Spleen (tissue), 11 donors: Measurements from ENCODE around the gene BOD1L1. TPM values are rescaled to one million over a fixed set of nuclear protein-coding genes. Genes with fewer than 3 reads are reported as not detected.

Experiments used
- DNase-seq: peaks from one replicate; pipeline ENCODE4 v3.0.0-alpha.2; 2020
- H3K27ac ChIP-seq, 8 donors: fragments of 200-600 bp; sonication (generic) in 7 of 8; 1 replicate in 4 of 8; 2 replicates in 4 of 8; pipeline versions ENCODE4 v1.5.0 to v1.8.0; 2016 to 2021; ENCODE audit warnings: inconsistent platforms in 4 of 8, mild to moderate bottlenecking in 4 of 8, moderate library complexity in 1 of 8
- H3K27me3 ChIP-seq, 7 donors: fragments of 200-600 bp; sonication (generic) in 6 of 7; replicated peaks in 1 of 7; 1 replicate in 4 of 7; 2 replicates in 3 of 7; pipeline versions ENCODE4 v1.5.0 to v1.8.0; 2016 to 2021; ENCODE audit warnings: inconsistent platforms in 3 of 7, mild to moderate bottlenecking in 1 of 7
- H3K36me3 ChIP-seq, 6 donors: fragments of 200-600 bp; sonication (generic) in 5 of 6; 1 replicate in 4 of 6; 2 replicates in 2 of 6; pipeline versions ENCODE4 v1.5.0 to v1.8.0; 2016 to 2021; ENCODE audit warnings: inconsistent platforms in 2 of 6
- H3K4me1 ChIP-seq, 6 donors: fragments of 200-600 bp; sonication (generic) in 5 of 6; 1 replicate in 3 of 6; 2 replicates in 3 of 6; pipeline versions ENCODE4 v1.5.0 to v1.8.0; 2016 to 2021; ENCODE audit warnings: inconsistent platforms in 3 of 6
- H3K4me3 ChIP-seq, 8 donors: fragments of 200-600 bp; sonication (generic) in 7 of 8; 1 replicate in 4 of 8; 2 replicates in 4 of 8; pipeline versions ENCODE4 v1.5.0 to v1.8.0; 2016 to 2021; ENCODE audit warnings: inconsistent platforms in 4 of 8, mild to moderate bottlenecking in 4 of 8, moderate library complexity in 2 of 8
- H3K9me3 ChIP-seq, 8 donors: fragments of 200-600 bp; sonication (generic) in 7 of 8; 1 replicate in 4 of 8; 2 replicates in 4 of 8; pipeline versions ENCODE4 v1.5.0 to v1.8.0; 2016 to 2021; ENCODE audit warnings: inconsistent platforms in 4 of 8
- CTCF ChIP-seq, 11 experiments: fragments of 200-600 bp in 7 of 11; fragments of 450-650 bp in 4 of 11; sonication (generic) in 4 of 11; IDR thresholded peaks in 8 of 11; conservative IDR thresholded peaks in 3 of 11; 1 replicate in 7 of 11; 2 replicates in 4 of 11; pipeline versions ENCODE4 v1.4.0 to v1.8.0; 2016 to 2021; ENCODE audit warnings: antibody characterized with exemption in 11 of 11, inconsistent platforms in 4 of 11, mild to moderate bottlenecking in 1 of 11
- POLR2A ChIP-seq, 3 donors: fragments of 450-650 bp; IDR thresholded peaks; one replicate each; pipeline ENCODE4 v1.5.1; 2017; ENCODE audit warnings: antibody characterized with exemption in 3 of 3, mild to moderate bottlenecking in 1 of 3
- POLR2AphosphoS5 ChIP-seq, 3 donors: sonication (generic); formaldehyde crosslinking; IDR thresholded peaks; one replicate each; pipeline ENCODE4 v1.5.1; 2017; ENCODE audit warnings: antibody characterized with exemption in 3 of 3
- WGBS, 5 donors: extraction: QIAGEN DNeasy Blood & Tissue Kit in 3 of 5; methylation state at CpG; one replicate each; pipeline versions ENCODE4 v1.1.5 to v1.1.7; 2013 to 2018; 5-methylcytosine and 5-hydroxymethylcytosine counted together
- intact Hi-C: fragments of 100-400 bp; cut with DNase I; formaldehyde crosslinking; loops from one replicate; pipeline ENCODE4 v1.15.0; 2023; ENCODE audit warnings: low total_unique reads
- polyA plus RNA-seq, 3 donors: library from polyadenylated mRNA; stranded (reverse); fragments of 200-250 nt; gene quantifications; one replicate each; pipeline ENCODE4 v1.2.1, GENCODE V29; 2013
- total RNA-seq, 7 donors: library from RNA; depleted of rRNA in 3 of 7; stranded (reverse); fragments of >200 nt in 3 of 7; fragmentation: NEBNext Ultra II Directional in 4 of 7; extraction: Animal tissue kit (Norgen Biotek cat#: 25700) in 4 of 7; gene quantifications; one replicate each; pipeline versions ENCODE4 v1.1.0 to v1.2.1, GENCODE V29; 2016 to 2021
- donor health status: healthy with polysubstance abuse.
- donor health status: DM: no; HTN: no; CAD: no; lungs with moderate emphysema.
- donor health status: DM: no; HTN: no; CAD: no.
- donor health status: Bipolar disorder and iron deficiency.
- donor health status: healthy.
- donor health status: DM: no; HTN: no; CAD: no.
- donor health status: DM: yes; HTN: yes; CAD: no.

Gene BOD1L1
- total and polyA plus RNA-seq, 10 donors, result 16.2 to 83.3 (median 69.4) TPM

DNA sequence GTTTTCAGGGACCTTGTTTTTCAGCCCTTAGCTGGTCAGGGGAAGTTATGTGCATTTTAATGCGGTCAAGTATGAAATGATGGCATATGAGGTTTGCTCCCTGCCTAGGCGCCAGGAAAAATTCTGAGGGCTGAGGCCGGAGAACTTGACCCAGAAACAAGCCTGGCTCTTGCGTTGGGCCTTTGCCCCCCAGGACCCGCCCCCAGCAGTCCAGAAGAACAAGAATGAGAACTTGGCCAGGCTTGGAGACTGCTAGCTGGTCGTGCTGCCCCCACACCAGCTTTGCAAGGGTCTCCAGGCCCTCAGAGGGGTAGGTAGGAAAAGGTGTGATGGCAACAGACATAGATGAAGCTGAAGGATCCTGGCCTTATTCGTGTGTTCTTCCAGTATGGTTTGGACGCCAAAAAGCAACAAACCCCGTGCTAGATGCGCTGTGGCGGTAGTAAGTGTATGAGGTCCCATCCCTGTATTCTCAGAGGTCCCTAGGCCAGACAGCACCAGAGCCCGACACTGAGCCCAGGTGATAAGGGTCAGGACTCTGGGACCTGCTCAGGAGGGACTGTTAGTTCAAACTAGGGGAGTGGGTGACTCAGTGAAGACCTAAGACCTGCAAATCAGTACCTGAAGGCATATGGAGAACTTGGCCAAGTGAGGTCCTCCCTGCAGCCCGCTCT, 93.7 kb downstream of the BOD1L1 start:
- no peaks in the 10 kb centered on the region for H3K36me3 ChIP-seq
- TF ChIP-seq POLR2A (IDR thresholded peaks at IDR 0.05) (no peak), CTCF (IDR thresholded peaks at IDR 0.05 in 8 of 11, conservative IDR thresholded peaks at IDR 0.05 in 3 of 11) (no peak), POLR2AphosphoS5 (IDR thresholded peaks at IDR 0.05) (no peak)
- H3K4me1 ChIP-seq, result peaks cover 0 to 46% (median 14%) of the 10 kb centered on the region in 6 donors
- peaks cover 21 to 100% (median 97%) of the 10 kb centered on the region in 7 donors for H3K27me3 ChIP-seq
- no peak overlapping the region for H3K27ac ChIP-seq
- DNase-seq, result no peak
- peaks cover 0 to 25% (median 0%) of the 10 kb centered on the region in 8 donors for H3K9me3 ChIP-seq
- intact Hi-C loops, result no loop called here
- WGBS, 5 donors, result 18 to 37% (median 21%) methylated on average over 13 of the region's 13 CpGs
- H3K4me3 ChIP-seq, result no peak overlapping the region

DNA sequence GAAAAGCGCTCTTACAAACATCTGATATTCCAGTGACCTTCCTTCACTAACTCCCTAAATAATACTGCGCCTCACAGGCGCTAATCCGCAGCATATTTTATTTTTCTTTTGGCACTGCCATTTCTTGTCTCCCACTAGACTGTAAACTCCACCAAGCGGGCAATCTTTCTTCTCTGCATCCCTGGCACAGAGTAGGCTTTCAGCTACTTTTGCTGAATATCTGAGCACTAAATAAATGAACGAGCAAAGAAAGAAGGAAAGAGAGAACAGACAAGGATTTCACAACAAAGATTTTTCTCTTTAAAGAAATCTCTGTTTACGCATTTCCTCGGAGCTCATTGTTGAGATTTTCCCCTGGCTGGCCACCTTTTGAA, 95.9 kb downstream of the BOD1L1 start:
- Histone ChIP-seq H3K9me3 (peaks cover 0 to 11% (median 0%) of the 10 kb centered on the region in 8 donors), H3K27me3 (peaks cover 12 to 100% (median 97%) of the 10 kb centered on the region in 7 donors), H3K4me3 (no peak overlapping the region), H3K36me3 (no peaks in the 10 kb centered on the region), H3K4me1 (peaks cover 0 to 50% (median 28%) of the 10 kb centered on the region in 6 donors), H3K27ac (no peak overlapping the region)
- intact Hi-C loops, result no loop called here
- no peak for DNase-seq
- TF ChIP-seq POLR2A (IDR thresholded peaks at IDR 0.05) (no peak), POLR2AphosphoS5 (IDR thresholded peaks at IDR 0.05) (no peak), CTCF (IDR thresholded peaks at IDR 0.05 in 8 of 11, conservative IDR thresholded peaks at IDR 0.05 in 3 of 11) (no peak)
- 29 to 43% (median 32%) methylated on average over 8 of the region's 8 CpGs for WGBS, 5 donors

- intact Hi-C loops, result no loop called here
- peaks cover 12 to 100% (median 96%) of the 10 kb centered on the region in 7 donors for H3K27me3 ChIP-seq
These were observed 96.5 kb downstream of the BOD1L1 start for GRCh38 chr4:13530823-13531624.

More at GRCh38 chr4:13530823-13531624, 96.5 kb downstream of the BOD1L1 start:
- Histone ChIP-seq H3K4me1 (peaks cover 0 to 50% (median 28%) of the 10 kb centered on the region in 6 donors), H3K9me3 (peaks cover 0 to 8% (median 0%) of the 10 kb centered on the region in 8 donors), H3K36me3 (no peaks in the 10 kb centered on the region), H3K4me3 (no peak overlapping the region), H3K27ac (no peak overlapping the region)
- TF ChIP-seq POLR2AphosphoS5 (IDR thresholded peaks at IDR 0.05) (no peak), CTCF (IDR thresholded peaks at IDR 0.05 in 8 of 11, conservative IDR thresholded peaks at IDR 0.05 in 3 of 11) (no peak), POLR2A (IDR thresholded peaks at IDR 0.05) (no peak)
- no peak for DNase-seq
- WGBS, 5 donors, result 13 to 20% (median 16%) methylated on average over 34 to 35 of the region's 35 CpGs
